HG03280 (cell line): Measurements from ENCODE around the gene MAS1L.
"Not testable (repeated sequence)": the region's sequence is repeated elsewhere in the genome, so short reads cannot be mapped to it uniquely, and the experiment has no call there.

ENCODE experiments used
- ATAC-seq: cut with Tn5 transposase; IDR thresholded peaks from one replicate; pipeline ENCODE4 v1.9.1; 2021; ENCODE audit warnings: mild to moderate bottlenecking, moderate library complexity; ENCODE audit not compliant: unreplicated experiment

The MAS1L gene

DNA sequence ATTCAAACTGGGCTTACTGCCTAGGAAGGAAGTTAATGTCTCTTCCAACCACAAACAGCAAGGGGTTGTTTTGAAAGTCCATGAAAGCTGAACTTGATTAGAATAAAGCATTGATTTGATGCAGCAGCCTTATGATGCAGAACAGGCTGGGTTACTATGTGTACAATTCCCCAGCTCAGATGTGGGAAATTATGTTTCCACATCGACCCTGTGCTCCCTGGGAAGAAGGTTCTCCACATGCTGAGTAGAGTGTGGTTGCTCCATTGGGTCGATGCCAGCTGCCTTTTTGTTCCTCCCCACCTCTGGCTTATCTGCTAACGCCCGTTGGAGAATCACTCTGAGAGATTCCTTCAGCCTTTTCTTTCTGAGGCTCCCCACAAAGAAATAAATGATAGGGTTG, 1.2 kb downstream of the MAS1L start:
- no peak for ATAC-seq

DNA sequence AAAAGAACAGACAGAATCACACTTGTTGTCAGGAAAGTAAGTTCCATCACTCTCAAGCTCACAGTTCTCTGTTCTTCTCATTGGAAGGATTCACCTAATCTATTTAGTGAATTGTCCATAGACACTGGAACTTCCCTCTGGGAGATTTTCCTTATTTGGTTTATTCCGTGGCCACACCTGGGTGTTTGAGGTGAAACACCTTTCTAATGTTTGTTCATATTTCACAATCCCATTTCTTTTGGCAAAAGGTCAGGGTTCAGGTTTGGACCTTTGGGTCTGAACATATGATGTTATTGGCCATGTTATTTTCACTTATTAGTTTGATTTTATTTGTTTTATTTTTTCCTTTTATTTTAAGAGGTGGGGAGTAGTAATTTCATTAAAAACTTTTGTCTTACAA, 4.0 kb downstream of the MAS1L start:
- ATAC-seq, result no peak

DNA sequence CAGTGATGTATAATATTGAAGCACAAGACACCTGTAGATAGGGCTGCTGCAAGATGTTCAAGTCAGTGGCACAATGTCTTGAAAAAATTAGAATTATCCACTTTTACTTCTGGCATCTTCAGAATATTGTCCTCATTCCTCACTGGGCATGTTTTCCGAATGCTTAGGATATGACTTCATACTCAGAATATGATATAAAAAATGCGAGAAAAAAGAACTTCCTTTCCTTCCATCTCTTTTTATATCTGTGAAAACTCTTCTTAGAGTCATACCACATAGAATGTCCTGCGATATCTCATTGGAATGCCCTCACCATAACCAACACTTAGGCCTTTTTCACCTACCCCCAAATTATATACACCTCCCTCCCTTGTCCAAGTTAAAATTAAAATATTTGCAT, 4.6 kb downstream of the MAS1L start:
- no peak for ATAC-seq

DNA sequence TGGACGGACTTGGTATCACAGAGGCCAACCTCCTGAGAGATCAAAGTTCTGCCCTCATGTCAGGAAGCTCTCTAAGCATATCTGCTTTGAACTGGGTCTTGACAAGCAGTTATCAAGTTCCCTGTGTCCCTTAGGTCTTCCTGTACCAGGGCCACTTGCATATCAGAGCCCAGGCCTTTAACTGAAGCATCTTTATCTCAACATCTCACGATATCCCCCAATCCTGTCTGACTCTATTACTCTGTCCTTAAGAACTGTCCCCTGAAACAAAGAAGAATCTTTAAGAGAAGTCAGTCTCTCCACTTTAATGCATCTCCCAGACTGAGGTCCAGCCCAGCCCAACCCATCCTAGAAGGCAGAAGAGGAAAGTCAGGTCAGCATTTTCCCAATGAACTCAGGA, 8.2 kb downstream of the MAS1L start:
- ATAC-seq, result no peak

DNA sequence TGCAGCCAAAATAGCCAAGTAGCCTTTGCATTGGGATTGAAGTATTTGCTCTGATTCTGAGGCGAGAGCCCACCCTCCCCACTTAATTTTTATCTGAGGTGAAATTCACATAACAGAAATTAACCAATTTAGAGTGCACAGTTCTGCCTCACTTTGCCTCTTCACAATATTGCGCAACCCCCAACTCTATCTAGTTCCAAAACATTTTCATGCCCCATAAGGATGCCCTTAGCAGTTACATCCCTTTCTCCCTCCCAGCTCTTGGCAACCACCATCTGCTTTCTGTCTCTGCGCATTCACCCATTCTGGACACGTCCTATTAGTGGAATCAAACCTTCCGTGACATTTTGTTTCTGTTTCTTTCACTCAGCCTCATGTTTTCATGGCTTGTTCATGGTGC, 9.0 kb downstream of the MAS1L start:
- ATAC-seq, result no peak

DNA sequence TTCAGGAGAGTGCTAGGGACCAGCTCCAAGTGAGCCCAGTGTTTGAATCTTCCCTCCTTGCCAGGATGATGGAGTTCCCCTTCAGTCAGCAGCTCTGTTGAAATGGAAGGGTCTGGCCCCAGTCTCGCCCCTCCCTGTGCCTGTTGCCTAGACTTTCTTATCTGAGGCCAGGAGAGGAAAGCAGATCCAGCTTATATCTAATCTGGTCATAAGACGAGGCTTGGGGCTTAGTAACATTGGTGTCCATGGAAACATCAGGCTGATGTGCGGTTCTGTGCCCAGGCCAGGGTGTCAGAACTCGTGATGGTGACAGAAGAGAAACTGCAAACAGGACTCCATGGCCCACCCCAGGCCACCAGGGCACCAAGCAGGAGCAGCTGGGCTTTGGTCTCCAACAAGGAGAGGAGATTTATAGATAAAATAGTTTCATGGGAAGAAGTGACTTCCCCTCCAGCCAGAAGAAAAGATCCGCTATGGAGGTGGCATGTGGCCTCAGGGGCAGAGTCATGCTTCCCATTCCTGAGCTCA, 9.8 kb downstream of the MAS1L start:
- ATAC-seq, result no peak

DNA sequence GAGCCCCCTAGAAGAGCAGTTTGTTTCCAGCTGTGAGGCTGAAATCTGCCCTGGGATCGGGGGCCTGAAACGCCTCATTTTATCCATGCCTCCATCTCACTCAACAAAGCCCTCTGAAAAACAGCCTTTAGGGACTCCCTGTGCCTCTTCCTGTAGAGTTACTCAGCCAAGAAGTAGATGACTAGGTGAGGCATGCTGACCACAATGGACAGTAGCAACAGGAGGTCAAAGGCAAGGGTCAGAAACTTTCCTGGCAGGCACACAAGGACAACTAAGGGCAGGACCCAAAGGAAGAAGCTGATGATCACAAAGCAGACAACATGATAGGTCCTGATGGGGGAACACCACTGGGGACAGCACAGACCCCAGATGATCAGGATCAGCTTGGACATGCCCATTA, 12.8 kb downstream of the MAS1L start:
- ATAC-seq, result no peak

DNA sequence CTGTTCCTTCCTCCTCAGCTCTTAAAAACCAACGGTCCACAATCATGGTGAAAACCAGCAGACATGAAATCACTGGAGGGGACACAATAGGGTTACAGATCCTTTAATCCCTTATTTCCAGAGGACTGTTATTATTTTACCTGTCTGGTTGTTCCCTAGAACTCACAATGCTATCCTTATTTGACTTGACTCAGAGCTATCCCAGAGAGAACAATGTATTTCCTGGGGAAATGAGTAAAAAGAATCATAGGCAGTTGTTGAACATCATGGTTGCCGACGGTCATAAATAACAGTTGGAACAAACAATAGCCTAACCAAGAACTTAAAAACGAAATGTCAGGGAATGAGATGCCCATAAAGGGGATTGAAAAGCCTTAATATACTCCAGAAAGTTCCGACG, 21.5 kb downstream of the MAS1L start:
- ATAC-seq, result no peak

DNA sequence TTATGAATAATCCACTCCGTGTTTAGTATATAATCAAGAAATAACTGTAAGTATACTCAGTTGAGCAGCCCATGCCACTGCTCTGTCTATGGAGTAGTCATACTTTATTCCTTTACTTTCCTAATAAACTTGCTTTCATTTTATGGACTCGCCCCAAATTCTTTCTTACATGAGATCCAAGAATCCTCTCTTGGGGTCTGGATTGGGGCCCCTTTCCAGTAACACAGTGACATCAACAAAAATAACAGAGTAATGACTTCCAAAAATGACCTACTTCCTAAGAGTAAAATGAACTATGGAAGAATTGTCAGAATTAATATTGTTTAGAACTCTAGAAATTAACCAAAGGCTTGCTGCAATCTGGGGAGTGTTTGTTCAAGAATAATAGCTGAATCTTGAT, 22.0 kb downstream of the MAS1L start:
- no peak for ATAC-seq

DNA sequence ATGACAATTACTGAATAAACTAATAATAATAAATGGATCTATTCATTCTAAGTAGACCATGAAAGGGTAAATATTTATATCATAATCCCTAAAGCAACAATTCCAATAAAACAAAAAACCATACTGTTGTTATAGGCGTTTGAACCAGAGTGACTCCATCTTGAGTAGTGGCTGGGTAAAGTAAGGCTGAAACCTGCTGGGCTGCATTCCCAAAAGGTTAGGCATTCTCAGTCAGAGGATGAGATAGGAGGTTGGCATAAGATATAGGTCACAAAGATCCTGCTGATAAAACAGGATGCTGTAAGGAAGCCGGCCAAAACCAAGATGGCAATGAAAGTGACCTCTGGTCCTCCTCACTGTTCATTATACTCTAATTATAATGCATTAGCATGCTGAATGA, 22.5 kb downstream of the MAS1L start:
- ATAC-seq, result no peak

DNA sequence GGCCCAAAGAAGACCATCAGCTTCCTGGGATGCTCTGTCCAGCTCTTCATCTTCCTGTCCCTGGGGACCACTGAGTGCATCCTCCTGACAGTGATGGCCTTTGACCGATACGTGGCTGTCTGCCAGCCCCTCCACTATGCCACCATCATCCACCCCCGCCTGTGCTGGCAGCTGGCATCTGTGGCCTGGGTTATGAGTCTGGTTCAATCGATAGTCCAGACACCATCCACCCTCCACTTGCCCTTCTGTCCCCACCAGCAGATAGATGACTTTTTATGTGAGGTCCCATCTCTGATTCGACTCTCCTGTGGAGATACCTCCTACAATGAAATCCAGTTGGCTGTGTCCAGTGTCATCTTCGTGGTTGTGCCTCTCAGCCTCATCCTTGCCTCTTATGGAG, 25.7 kb downstream of the MAS1L start:
- no peak for ATAC-seq

DNA sequence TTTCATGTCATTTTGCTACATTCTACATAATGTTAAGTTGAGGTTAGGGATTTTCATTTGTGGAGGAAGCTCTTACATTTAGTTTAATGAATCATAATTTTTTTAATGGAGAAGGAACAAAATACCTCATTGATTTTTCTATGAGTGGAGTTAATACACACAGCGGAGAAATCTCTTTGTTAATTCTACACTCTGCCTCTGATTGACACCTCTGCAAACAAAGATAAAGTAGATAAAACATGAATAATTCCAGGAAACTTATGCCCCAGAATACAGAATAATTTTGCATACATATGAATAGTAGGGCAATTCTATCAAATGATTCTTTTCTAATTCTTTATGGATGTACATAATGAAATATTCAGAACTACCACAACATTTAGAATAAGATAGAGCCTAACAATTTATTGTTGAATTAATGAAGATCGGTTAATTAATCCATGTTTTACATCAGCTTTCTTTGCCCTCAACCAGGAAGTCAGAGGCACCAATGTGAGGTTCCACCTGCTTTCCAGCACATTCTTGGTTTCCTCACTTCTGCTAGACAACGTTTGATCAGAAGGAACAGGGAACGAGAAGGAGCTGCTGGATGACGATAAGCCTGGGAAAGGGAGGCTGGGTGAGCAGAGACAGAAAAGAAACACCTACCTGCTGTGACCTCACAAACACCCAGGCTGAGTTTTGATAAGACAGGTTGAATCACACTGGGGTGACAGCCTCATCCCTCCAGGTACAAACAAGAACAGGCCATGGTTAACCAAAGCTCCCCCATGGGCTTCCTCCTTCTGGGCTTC, 26.5 kb downstream of the MAS1L start:
- no peak for ATAC-seq

DNA sequence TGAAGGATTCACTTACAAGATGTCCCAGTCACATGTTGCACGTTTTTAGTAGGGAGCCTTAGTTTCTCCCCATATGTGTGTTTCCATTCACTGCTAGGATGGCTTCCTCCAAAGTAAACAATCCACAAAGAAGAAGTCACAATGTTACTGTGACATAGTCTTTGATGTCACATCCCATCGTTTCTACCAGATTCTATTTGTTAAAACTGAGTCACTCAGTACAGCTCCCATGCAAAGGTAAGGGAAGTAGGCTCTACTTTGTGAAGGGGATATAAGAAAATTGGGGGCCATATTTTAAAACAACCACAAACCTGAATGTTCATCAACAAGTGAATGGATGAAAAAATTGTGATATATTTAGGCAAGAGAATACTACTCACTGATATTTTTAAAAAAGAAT, 30.8 kb downstream of the MAS1L start, which contains the start of the genes OR11A1 and OR2H1:
TSS of gene OR11A1 (minus strand) at position 101 of the 400 bp plus-strand sequence. CDS start 29,430 bp downstream, outside the sequence.
TSS of gene OR2H1 (plus strand) at position 185 of the 400 bp plus-strand sequence. CDS start 4,615 bp downstream, outside the sequence.
- no peak for ATAC-seq

DNA sequence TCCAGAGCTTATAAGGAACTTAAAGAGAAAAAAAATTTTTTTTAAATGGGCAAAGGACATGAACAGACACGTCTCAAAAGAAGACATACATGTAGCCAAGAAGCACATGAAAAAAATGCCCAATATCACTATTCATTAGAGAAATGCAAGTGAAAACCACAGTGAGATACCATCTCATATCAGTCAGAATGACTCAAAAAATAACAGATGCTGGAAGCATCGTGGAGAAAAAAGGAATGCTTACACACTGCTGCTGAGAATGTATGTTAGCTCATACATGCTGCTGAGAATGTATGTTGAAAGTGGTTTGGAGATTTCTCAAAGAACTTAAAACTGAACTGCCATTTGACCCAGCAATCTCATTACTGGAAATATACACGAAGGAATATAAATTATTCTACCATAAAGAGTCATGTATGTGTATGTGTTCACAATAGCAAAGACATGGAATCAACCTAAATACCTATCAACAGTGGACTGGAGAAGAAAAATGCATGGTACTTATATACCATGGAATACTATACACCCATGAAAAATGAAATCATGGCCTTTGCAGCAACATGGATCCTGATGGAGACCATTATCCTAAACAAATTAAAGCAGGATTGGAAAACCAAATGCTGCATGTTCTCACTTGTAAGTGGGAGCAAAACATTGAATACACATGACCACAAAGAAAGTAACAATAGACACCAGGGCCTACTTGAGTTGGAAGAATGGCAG, 36.1 kb downstream of the MAS1L start:
- no peak for ATAC-seq

DNA sequence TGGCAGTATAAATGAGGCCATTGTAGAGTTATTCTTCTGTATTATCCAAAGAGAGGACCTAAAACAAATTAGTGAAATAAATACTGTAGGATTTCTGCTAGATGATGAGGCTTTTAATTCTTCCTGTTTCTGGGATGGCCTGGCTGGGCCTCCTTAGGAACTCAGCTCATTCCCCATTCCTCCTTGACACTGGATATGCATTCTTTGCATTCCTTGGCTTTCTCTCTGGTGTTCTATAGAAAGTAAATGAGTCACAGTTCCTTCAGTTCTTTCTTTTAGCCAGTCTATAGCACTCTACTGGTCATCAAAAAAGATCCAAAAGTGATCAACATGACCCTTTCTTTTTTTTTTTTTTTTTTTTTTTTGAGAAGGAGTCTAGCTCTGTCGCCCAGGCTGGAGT, 40.1 kb downstream of the MAS1L start:
- ATAC-seq, result no peak

DNA sequence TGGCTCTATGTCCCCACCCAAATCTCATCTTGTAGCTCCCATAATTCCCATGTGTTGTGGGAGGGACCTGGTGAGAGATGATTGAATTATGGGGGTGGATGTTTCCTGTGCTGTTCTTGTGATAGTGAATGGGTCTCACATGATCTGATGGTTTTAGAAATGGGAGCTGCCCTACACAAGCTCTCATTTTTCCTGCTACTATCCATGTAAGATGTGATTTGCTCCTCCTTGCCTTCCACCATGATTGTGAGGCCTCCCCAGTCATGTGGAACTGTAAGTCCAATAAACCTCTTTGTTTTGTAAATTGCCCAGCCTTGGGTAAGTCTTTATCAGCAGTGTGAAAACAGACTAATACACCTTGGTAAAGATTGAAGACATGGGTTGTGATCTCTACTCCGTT, 43.7 kb downstream of the MAS1L start:
- ATAC-seq, result not testable (repeated sequence)

DNA sequence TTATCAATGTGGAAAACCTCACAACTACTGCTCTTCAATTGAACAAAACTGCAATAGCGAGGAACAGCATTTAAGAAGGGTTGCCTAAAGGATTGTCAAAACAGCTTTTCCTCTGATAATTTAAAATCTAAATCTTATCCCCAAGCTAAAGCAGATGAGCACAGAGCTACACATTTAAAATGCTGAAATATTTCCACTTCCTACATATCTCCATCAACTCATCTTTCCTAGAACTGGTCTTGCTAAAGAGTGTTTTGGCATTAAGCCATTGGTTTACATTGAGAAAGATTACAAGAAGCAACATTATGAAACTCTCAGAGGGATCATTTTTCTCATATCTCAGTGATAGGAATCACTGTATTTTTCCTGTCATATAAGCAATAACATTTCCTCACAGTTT, 45.0 kb downstream of the MAS1L start:
- no peak for ATAC-seq

DNA sequence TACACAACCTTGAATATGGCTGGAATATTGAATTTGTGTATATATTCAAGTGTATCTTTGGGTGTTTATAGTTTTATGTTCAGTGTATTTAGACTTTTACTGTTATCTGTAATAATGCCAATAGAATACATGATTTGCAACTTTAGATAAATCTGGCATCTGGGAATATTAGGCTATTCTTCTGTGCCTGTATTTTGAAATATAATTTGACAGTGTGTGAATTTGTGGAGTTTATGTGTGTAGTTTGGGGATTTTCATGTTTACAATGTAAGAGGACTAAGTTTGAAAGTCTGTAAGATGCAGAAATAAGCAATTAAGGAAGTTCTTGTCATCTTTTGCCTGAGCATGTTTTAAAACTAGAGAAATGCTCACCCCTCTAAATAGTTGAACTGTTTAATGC, 48.8 kb downstream of the MAS1L start, which contains the start of gene OR10C1:
TSS of gene OR10C1 (plus strand) at position 301 of the 400 bp plus-strand sequence. CDS start 710 bp downstream, outside the sequence.
- no peak for ATAC-seq

DNA sequence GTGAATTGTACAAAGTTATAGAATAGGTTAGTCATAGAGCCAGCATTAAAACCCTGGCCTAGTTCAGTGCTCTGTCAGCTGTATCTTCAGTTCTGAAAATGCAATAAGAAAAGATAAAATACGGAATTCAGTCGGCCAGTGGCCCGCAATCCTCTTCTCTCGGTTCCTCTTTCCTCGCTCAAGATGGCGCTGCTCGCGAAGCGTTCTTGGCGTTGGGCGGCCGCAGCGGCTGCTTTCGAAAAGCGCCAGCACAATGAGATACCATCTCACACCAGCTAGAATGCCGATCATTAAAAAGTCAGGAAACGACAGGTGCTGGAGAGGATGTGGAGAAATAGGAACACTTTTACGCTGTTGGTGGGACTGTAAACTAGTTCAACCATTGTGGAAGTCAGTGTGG, 51.0 kb downstream of the MAS1L start:
- not testable (repeated sequence) for ATAC-seq
